CD14-positive monocyte (primary cell): Measurements from ENCODE around the gene ITGA6. TPM values are rescaled to one million over a fixed set of nuclear protein-coding genes. Genes with fewer than 3 reads are reported as not detected.

Experiments used
- DNase-seq, 3 donors: peaks; one replicate each; pipeline ENCODE4 v3.0.0-alpha.2; 2011 to 2022
- H2AFZ ChIP-seq: 2 replicates; pipeline ENCODE4 v1.6.0; 2012; ENCODE audit warnings: mild to moderate bottlenecking, low read depth, low read length, inconsistent platforms; ENCODE audit not compliant: insufficient read depth, poor library complexity, severe bottlenecking
- H3K27ac ChIP-seq, 2 donors: 1 replicate in 1 of 2; 2 replicates in 1 of 2; pipeline ENCODE4 v1.5.1; 2012 to 2013; ENCODE audit warnings: low read length in 2 of 2, control low read depth in 1 of 2, inconsistent platforms in 1 of 2, low read depth in 1 of 2, mild to moderate bottlenecking in 1 of 2
- H3K27me3 ChIP-seq, 2 donors: one replicate each; pipeline versions ENCODE4 v1.6.0 to v1.6.1; 2011 to 2013; ENCODE audit warnings: low read length in 2 of 2; ENCODE audit not compliant: control insufficient read depth in 2 of 2, insufficient read depth in 2 of 2
- H3K36me3 ChIP-seq, 2 donors: replicated peaks in 1 of 2; 1 replicate in 1 of 2; 2 replicates in 1 of 2; pipeline versions ENCODE4 v1.5.1 to v1.6.1; 2012 to 2013; ENCODE audit warnings: low read length in 2 of 2, control low read depth in 1 of 2, inconsistent platforms in 1 of 2, mild to moderate bottlenecking in 1 of 2; ENCODE audit not compliant: insufficient read depth in 2 of 2, control insufficient read depth in 1 of 2
- H3K4me1 ChIP-seq, 2 donors: 1 replicate in 1 of 2; 2 replicates in 1 of 2; pipeline versions ENCODE4 v1.5.1 to v1.6.1; 2012 to 2013; ENCODE audit warnings: low read length in 2 of 2, control low read depth in 1 of 2, inconsistent platforms in 1 of 2, mild to moderate bottlenecking in 1 of 2, moderate library complexity in 1 of 2; ENCODE audit not compliant: insufficient read depth in 2 of 2, control insufficient read depth in 1 of 2
- H3K4me2 ChIP-seq: replicated peaks from 2 replicates; pipeline ENCODE3; 2012; ENCODE audit warnings: low read length, moderate library complexity, mild to moderate bottlenecking; ENCODE audit not compliant: poor library complexity, severe bottlenecking; ENCODE audit errors: extremely low read depth
- H3K4me3 ChIP-seq, 3 experiments: fragments of 200-600 bp in 1 of 3; sonication (generic) in 1 of 3; replicated peaks in 1 of 3; 1 replicate in 2 of 3; 2 replicates in 1 of 3; pipeline ENCODE4 v1.5.1; 2011 to 2013; ENCODE audit warnings: low read length in 3 of 3, mild to moderate bottlenecking in 3 of 3, control low read depth in 2 of 3, low read depth in 2 of 3, inconsistent platforms in 1 of 3, moderate library complexity in 1 of 3
- H3K79me2 ChIP-seq: 2 replicates; pipeline ENCODE4 v1.6.0; 2012; ENCODE audit warnings: mild to moderate bottlenecking, control low read depth, inconsistent platforms, low read length, moderate library complexity; ENCODE audit not compliant: insufficient read depth
- H3K9ac ChIP-seq: 2 replicates; pipeline ENCODE4 v1.6.0; 2017; ENCODE audit warnings: low read length, mild to moderate bottlenecking; ENCODE audit not compliant: insufficient read depth, poor library complexity, severe bottlenecking
- H3K9me3 ChIP-seq, 2 donors: replicated peaks in 1 of 2; 1 replicate in 1 of 2; 2 replicates in 1 of 2; pipeline versions ENCODE4 v1.5.1 to v1.6.1; 2012 to 2013; ENCODE audit warnings: low read length in 2 of 2, control low read depth in 1 of 2; ENCODE audit not compliant: control insufficient read depth in 1 of 2, insufficient read depth in 1 of 2
- H4K20me1 ChIP-seq: 2 replicates; pipeline ENCODE4 v1.6.0; 2012; ENCODE audit warnings: mild to moderate bottlenecking, low read length, control low read depth, moderate library complexity; ENCODE audit not compliant: insufficient read depth
- H3K27ac Mint-ChIP-seq, 7 donors: one replicate each; pipeline ENCODE4 v1.8.0; 2020; ENCODE audit warnings: mild to moderate bottlenecking in 7 of 7, mixed read lengths in 7 of 7, moderate library complexity in 6 of 7, inconsistent platforms in 2 of 7
- H3K27me3 Mint-ChIP-seq, 3 donors: one replicate each; pipeline ENCODE4 v1.8.0; 2021 to 2022; ENCODE audit warnings: low read depth in 3 of 3, mild to moderate bottlenecking in 3 of 3, mixed read lengths in 3 of 3, moderate library complexity in 3 of 3, inconsistent platforms in 1 of 3
- H3K36me3 Mint-ChIP-seq, 2 donors: one replicate each; pipeline ENCODE4 v1.8.0; 2020; ENCODE audit warnings: mixed read lengths in 2 of 2, inconsistent platforms in 1 of 2, mild to moderate bottlenecking in 1 of 2
- H3K4me1 Mint-ChIP-seq: one replicate; pipeline ENCODE4 v1.8.0; 2020; ENCODE audit warnings: mild to moderate bottlenecking, mixed read lengths
- H3K4me3 Mint-ChIP-seq, 2 donors: one replicate each; pipeline ENCODE4 v1.8.0; 2020; ENCODE audit warnings: mild to moderate bottlenecking in 2 of 2, mixed read lengths in 2 of 2, moderate library complexity in 1 of 2
- H3K9me3 Mint-ChIP-seq, 7 donors: one replicate each; pipeline ENCODE4 v1.8.0; 2020 to 2022; ENCODE audit warnings: mixed read lengths in 7 of 7, mild to moderate bottlenecking in 6 of 7, moderate library complexity in 6 of 7, inconsistent platforms in 2 of 7
- CTCF ChIP-seq: fragments of 200-600 bp; IDR thresholded peaks from one replicate; pipeline ENCODE4 v1.8.0; 2022; ENCODE audit warnings: antibody characterized with exemption, mild to moderate bottlenecking
- WGBS: methylation state at CpG from one replicate; pipeline ENCODE4 v1.1.5; 2013; ENCODE audit warnings: missing lambda C conversion rate; ENCODE audit not compliant: insufficient coverage; 5-methylcytosine and 5-hydroxymethylcytosine counted together
- intact Hi-C, 2 donors: fragments of 100-400 bp; cut with micrococcal nuclease; formaldehyde crosslinking; loops; one replicate each; pipeline versions ENCODE4 v1.15.0 to v1.15.1; 2023
- polyA plus RNA-seq, 3 donors: library from polyadenylated mRNA; depleted of rRNA in 1 of 3; unstranded in 2 of 3; stranded (reverse) in 1 of 3; fragments of 300-500 nt in 2 of 3; fragments of >200 nt in 1 of 3; fragmentation: Illumina TruSeq in 2 of 3; gene quantifications; 1 replicate in 2 of 3; 2 replicates in 1 of 3; pipeline ENCODE4 v1.2.3, GENCODE V29; 2012 to 2021

ITGA6 gene
- polyA plus RNA-seq, 3 donors = 0.01 to 0.36 (median 0.20) TPM

- no peaks in the 10 kb centered on the region for H3K9me3 Mint-ChIP-seq
- Histone ChIP-seq H3K9ac (no peak overlapping the region), H4K20me1 (no peaks in the 10 kb centered on the region), H3K4me3 (no peak overlapping the region), H3K79me2 (no peaks in the 10 kb centered on the region), H2AFZ (no peak overlapping the region), H3K4me1 (peaks cover 7 to 24% of the 10 kb centered on the region in 2 donors), H3K9me3 (no peaks in the 10 kb centered on the region), H3K27ac (no peak overlapping the region), H3K36me3 (no peaks in the 10 kb centered on the region), H3K4me2 (no peak overlapping the region), H3K27me3 (peaks cover 0 to 3% of the 10 kb centered on the region in 2 donors)
- H3K27ac Mint-ChIP-seq = peak overlapping the region in 1 of 7 donors; percentile 80
- WGBS = 12% methylated on average over 3 of the region's 6 CpGs
- H3K27me3 Mint-ChIP-seq = peaks cover 5 to 10% (median 8%) of the 10 kb centered on the region in 3 donors
- TF ChIP-seq CTCF = no peak
- H3K4me1 Mint-ChIP-seq = peaks cover 32% of the 10 kb centered on the region
- no peaks in the 10 kb centered on the region for H3K36me3 Mint-ChIP-seq
- H3K4me3 Mint-ChIP-seq = no peak overlapping the region
- intact Hi-C loops = no loop called here
- peak in 2 of 3 donors; percentile 20 to 27 for DNase-seq
These were observed 27.2 kb downstream of the ITGA6 start for GRCh38 chr2:172454404-172455120.

- Histone ChIP-seq H3K79me2 (no peaks in the 10 kb centered on the region), H3K27me3 (peaks cover 0 to 3% of the 10 kb centered on the region in 2 donors), H3K27ac (no peak overlapping the region), H3K4me1 (peaks cover 10 to 30% of the 10 kb centered on the region in 2 donors), H3K9me3 (no peaks in the 10 kb centered on the region), H4K20me1 (no peaks in the 10 kb centered on the region), H3K9ac (no peak overlapping the region), H3K4me2 (no peak overlapping the region), H3K36me3 (no peaks in the 10 kb centered on the region), H3K4me3 (no peak overlapping the region), H2AFZ (no peak overlapping the region)
- WGBS = no CpG with 5 or more reads among the region's 4 CpGs
- Mint-ChIP-seq H3K9me3 (no peaks in the 10 kb centered on the region), H3K27ac (peak overlapping the region in 1 of 7 donors; percentile 31), H3K4me3 (no peak overlapping the region), H3K27me3 (peaks cover 5 to 9% (median 8%) of the 10 kb centered on the region in 3 donors), H3K36me3 (no peaks in the 10 kb centered on the region), H3K4me1 (peaks cover 37% of the 10 kb centered on the region)
- DNase-seq = no peak
- TF ChIP-seq CTCF = no peak
- intact Hi-C loops = no loop called here
These were observed 27.7 kb downstream of the ITGA6 start for GRCh38 chr2:172455121-172455515.
